CD14-positive monocyte (primary cell): ENCODE results near the gene GPSM1. TPM values are rescaled to one million over a fixed set of nuclear protein-coding genes. Genes with fewer than 3 reads are reported as not detected.

Source experiments
- DNase-seq, 3 donors: peaks; one replicate each; pipeline ENCODE4 v3.0.0-alpha.2; 2011 to 2022
- H2AFZ ChIP-seq: 2 replicates; pipeline ENCODE4 v1.6.0; 2012; ENCODE audit warnings: mild to moderate bottlenecking, low read depth, low read length, inconsistent platforms; ENCODE audit not compliant: insufficient read depth, poor library complexity, severe bottlenecking
- H3K27ac ChIP-seq, 2 donors: 1 replicate in 1 of 2; 2 replicates in 1 of 2; pipeline ENCODE4 v1.5.1; 2012 to 2013; ENCODE audit warnings: low read length in 2 of 2, control low read depth in 1 of 2, inconsistent platforms in 1 of 2, low read depth in 1 of 2, mild to moderate bottlenecking in 1 of 2
- H3K27me3 ChIP-seq, 2 donors: one replicate each; pipeline versions ENCODE4 v1.6.0 to v1.6.1; 2011 to 2013; ENCODE audit warnings: low read length in 2 of 2; ENCODE audit not compliant: control insufficient read depth in 2 of 2, insufficient read depth in 2 of 2
- H3K36me3 ChIP-seq, 2 donors: replicated peaks in 1 of 2; 1 replicate in 1 of 2; 2 replicates in 1 of 2; pipeline versions ENCODE4 v1.5.1 to v1.6.1; 2012 to 2013; ENCODE audit warnings: low read length in 2 of 2, control low read depth in 1 of 2, inconsistent platforms in 1 of 2, mild to moderate bottlenecking in 1 of 2; ENCODE audit not compliant: insufficient read depth in 2 of 2, control insufficient read depth in 1 of 2
- H3K4me1 ChIP-seq, 2 donors: 1 replicate in 1 of 2; 2 replicates in 1 of 2; pipeline versions ENCODE4 v1.5.1 to v1.6.1; 2012 to 2013; ENCODE audit warnings: low read length in 2 of 2, control low read depth in 1 of 2, inconsistent platforms in 1 of 2, mild to moderate bottlenecking in 1 of 2, moderate library complexity in 1 of 2; ENCODE audit not compliant: insufficient read depth in 2 of 2, control insufficient read depth in 1 of 2
- H3K4me2 ChIP-seq: replicated peaks from 2 replicates; pipeline ENCODE3; 2012; ENCODE audit warnings: low read length, moderate library complexity, mild to moderate bottlenecking; ENCODE audit not compliant: poor library complexity, severe bottlenecking; ENCODE audit errors: extremely low read depth
- H3K4me3 ChIP-seq, 3 experiments: fragments of 200-600 bp in 1 of 3; sonication (generic) in 1 of 3; replicated peaks in 1 of 3; 1 replicate in 2 of 3; 2 replicates in 1 of 3; pipeline ENCODE4 v1.5.1; 2011 to 2013; ENCODE audit warnings: low read length in 3 of 3, mild to moderate bottlenecking in 3 of 3, control low read depth in 2 of 3, low read depth in 2 of 3, inconsistent platforms in 1 of 3, moderate library complexity in 1 of 3
- H3K79me2 ChIP-seq: 2 replicates; pipeline ENCODE4 v1.6.0; 2012; ENCODE audit warnings: mild to moderate bottlenecking, control low read depth, inconsistent platforms, low read length, moderate library complexity; ENCODE audit not compliant: insufficient read depth
- H3K9ac ChIP-seq: 2 replicates; pipeline ENCODE4 v1.6.0; 2017; ENCODE audit warnings: low read length, mild to moderate bottlenecking; ENCODE audit not compliant: insufficient read depth, poor library complexity, severe bottlenecking
- H3K9me3 ChIP-seq, 2 donors: replicated peaks in 1 of 2; 1 replicate in 1 of 2; 2 replicates in 1 of 2; pipeline versions ENCODE4 v1.5.1 to v1.6.1; 2012 to 2013; ENCODE audit warnings: low read length in 2 of 2, control low read depth in 1 of 2; ENCODE audit not compliant: control insufficient read depth in 1 of 2, insufficient read depth in 1 of 2
- H4K20me1 ChIP-seq: 2 replicates; pipeline ENCODE4 v1.6.0; 2012; ENCODE audit warnings: mild to moderate bottlenecking, low read length, control low read depth, moderate library complexity; ENCODE audit not compliant: insufficient read depth
- H3K27ac Mint-ChIP-seq, 7 donors: one replicate each; pipeline ENCODE4 v1.8.0; 2020; ENCODE audit warnings: mild to moderate bottlenecking in 7 of 7, mixed read lengths in 7 of 7, moderate library complexity in 6 of 7, inconsistent platforms in 2 of 7
- H3K27me3 Mint-ChIP-seq, 3 donors: one replicate each; pipeline ENCODE4 v1.8.0; 2021 to 2022; ENCODE audit warnings: low read depth in 3 of 3, mild to moderate bottlenecking in 3 of 3, mixed read lengths in 3 of 3, moderate library complexity in 3 of 3, inconsistent platforms in 1 of 3
- H3K36me3 Mint-ChIP-seq, 2 donors: one replicate each; pipeline ENCODE4 v1.8.0; 2020; ENCODE audit warnings: mixed read lengths in 2 of 2, inconsistent platforms in 1 of 2, mild to moderate bottlenecking in 1 of 2
- H3K4me1 Mint-ChIP-seq: one replicate; pipeline ENCODE4 v1.8.0; 2020; ENCODE audit warnings: mild to moderate bottlenecking, mixed read lengths
- H3K4me3 Mint-ChIP-seq, 2 donors: one replicate each; pipeline ENCODE4 v1.8.0; 2020; ENCODE audit warnings: mild to moderate bottlenecking in 2 of 2, mixed read lengths in 2 of 2, moderate library complexity in 1 of 2
- H3K9me3 Mint-ChIP-seq, 7 donors: one replicate each; pipeline ENCODE4 v1.8.0; 2020 to 2022; ENCODE audit warnings: mixed read lengths in 7 of 7, mild to moderate bottlenecking in 6 of 7, moderate library complexity in 6 of 7, inconsistent platforms in 2 of 7
- WGBS: methylation state at CpG from one replicate; pipeline ENCODE4 v1.1.5; 2013; ENCODE audit warnings: missing lambda C conversion rate; ENCODE audit not compliant: insufficient coverage; 5-methylcytosine and 5-hydroxymethylcytosine counted together
- intact Hi-C, 2 donors: fragments of 100-400 bp; cut with micrococcal nuclease; formaldehyde crosslinking; loops; one replicate each; pipeline versions ENCODE4 v1.15.0 to v1.15.1; 2023
- polyA plus RNA-seq, 3 donors: library from polyadenylated mRNA; depleted of rRNA in 1 of 3; unstranded in 2 of 3; stranded (reverse) in 1 of 3; fragments of 300-500 nt in 2 of 3; fragments of >200 nt in 1 of 3; fragmentation: Illumina TruSeq in 2 of 3; gene quantifications; 1 replicate in 2 of 3; 2 replicates in 1 of 3; pipeline ENCODE4 v1.2.3, GENCODE V29; 2012 to 2021
- TF ChIP-seq, protein P1 (sequence below): fragments of 200-600 bp; IDR thresholded peaks from one replicate; pipeline ENCODE4 v1.8.0; 2022; ENCODE audit warnings: antibody characterized with exemption, mild to moderate bottlenecking

Gene GPSM1
- polyA plus RNA-seq, 3 donors: 0.67 to 3.1 (median 0.73) TPM

DNA sequence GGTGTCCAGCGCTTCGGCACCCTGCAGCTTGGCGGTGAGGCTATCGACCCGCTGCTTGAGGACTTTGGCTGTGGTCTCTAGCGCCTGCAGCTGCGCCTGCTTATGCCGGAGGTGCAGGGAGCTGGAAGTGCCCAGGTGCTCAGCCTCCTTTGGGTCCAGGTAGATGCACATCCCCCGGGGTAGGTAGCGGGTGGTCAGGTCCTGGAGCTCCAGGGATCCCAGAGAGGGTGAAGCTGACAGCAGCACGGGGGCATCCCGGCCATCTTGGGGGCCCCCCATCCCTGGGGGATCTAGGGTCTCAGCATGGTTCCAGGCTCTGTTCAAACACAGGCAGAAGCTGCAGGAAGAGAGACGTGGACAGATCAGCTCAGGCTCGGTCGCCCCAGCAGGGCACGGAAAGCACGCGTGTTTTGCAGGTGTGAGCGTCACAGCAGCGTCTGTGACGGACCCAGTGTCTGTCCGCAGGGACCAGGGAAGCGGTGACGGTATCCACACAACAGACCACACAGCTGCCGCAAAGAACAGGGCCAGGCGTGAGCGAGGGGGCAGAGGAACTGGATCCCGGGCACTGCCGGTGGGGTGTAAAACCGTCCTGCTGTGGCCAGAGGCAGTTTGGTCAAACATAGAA is 40.9 kb upstream of the GPSM1 start:
- no peak overlapping the region for H3K9ac ChIP-seq
- peaks cover 6 to 14% (median 14%) of the 10 kb centered on the region in 3 donors for H3K27me3 Mint-ChIP-seq
- peaks cover 0 to 2% (median 0%) of the 10 kb centered on the region in 7 donors for H3K9me3 Mint-ChIP-seq
- H3K4me1 Mint-ChIP-seq: no peaks in the 10 kb centered on the region
- 92% methylated on average over 27 of the region's 30 CpGs for WGBS
- no peaks in the 10 kb centered on the region for H3K9me3 ChIP-seq
- no peak overlapping the region for H3K27ac ChIP-seq
- no peak for DNase-seq
- H4K20me1 ChIP-seq: no peaks in the 10 kb centered on the region
- H3K4me1 ChIP-seq: no peaks in the 10 kb centered on the region
- H2AFZ ChIP-seq: no peak overlapping the region
- H3K36me3 ChIP-seq: no peaks in the 10 kb centered on the region
- no peaks in the 10 kb centered on the region for H3K36me3 Mint-ChIP-seq
- no peaks in the 10 kb centered on the region for H3K79me2 ChIP-seq
- peak overlapping the region in 1 of 2 donors; percentile 35 for H3K4me3 Mint-ChIP-seq
- no peak overlapping the region for H3K27ac Mint-ChIP-seq
- H3K27me3 ChIP-seq: no peaks in the 10 kb centered on the region
- no peak overlapping the region for H3K4me2 ChIP-seq
- intact Hi-C loops: loop anchor here in 1 of 2 donors (10.0 kb wide), 1 partner anchor 682 kb away; no protein-coding TSS in a partner anchor
- no peak overlapping the region for H3K4me3 ChIP-seq
- TF ChIP-seq, protein P1, sequence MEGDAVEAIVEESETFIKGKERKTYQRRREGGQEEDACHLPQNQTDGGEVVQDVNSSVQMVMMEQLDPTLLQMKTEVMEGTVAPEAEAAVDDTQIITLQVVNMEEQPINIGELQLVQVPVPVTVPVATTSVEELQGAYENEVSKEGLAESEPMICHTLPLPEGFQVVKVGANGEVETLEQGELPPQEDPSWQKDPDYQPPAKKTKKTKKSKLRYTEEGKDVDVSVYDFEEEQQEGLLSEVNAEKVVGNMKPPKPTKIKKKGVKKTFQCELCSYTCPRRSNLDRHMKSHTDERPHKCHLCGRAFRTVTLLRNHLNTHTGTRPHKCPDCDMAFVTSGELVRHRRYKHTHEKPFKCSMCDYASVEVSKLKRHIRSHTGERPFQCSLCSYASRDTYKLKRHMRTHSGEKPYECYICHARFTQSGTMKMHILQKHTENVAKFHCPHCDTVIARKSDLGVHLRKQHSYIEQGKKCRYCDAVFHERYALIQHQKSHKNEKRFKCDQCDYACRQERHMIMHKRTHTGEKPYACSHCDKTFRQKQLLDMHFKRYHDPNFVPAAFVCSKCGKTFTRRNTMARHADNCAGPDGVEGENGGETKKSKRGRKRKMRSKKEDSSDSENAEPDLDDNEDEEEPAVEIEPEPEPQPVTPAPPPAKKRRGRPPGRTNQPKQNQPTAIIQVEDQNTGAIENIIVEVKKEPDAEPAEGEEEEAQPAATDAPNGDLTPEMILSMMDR: no peak

DNA sequence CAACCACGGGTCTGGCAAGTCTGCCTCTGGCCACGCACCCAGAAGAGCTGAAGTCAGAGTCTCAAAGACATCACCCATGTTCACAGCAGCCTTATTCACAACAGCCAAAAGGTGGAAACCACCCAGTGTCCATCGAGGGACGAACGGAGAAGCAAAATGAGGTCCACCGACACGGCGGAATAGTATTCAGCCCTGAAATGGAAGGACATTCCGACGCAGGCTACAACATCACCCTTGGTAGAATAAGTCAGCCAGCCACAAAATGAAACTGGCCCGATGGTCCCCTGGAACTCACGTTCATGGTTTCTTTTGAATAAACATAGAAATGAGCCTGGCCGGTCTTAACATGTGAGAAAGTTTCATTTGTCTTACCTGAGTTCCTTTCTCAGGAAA is 40.4 kb upstream of the GPSM1 start:
- Histone ChIP-seq H3K27me3 (no peaks in the 10 kb centered on the region), H3K4me3 (no peak overlapping the region), H3K27ac (no peak overlapping the region), H3K4me1 (no peaks in the 10 kb centered on the region), H3K9ac (no peak overlapping the region), H3K36me3 (no peaks in the 10 kb centered on the region), H2AFZ (no peak overlapping the region), H4K20me1 (no peaks in the 10 kb centered on the region), H3K79me2 (no peaks in the 10 kb centered on the region), H3K9me3 (no peaks in the 10 kb centered on the region), H3K4me2 (no peak overlapping the region)
- intact Hi-C loops: loop anchor here in 1 of 2 donors (10.0 kb wide), 1 partner anchor 682 kb away; no protein-coding TSS in a partner anchor
- no peaks in the 10 kb centered on the region for H3K4me1 Mint-ChIP-seq
- peaks cover 0 to 2% (median 0%) of the 10 kb centered on the region in 7 donors for H3K9me3 Mint-ChIP-seq
- peaks cover 6 to 14% (median 13%) of the 10 kb centered on the region in 3 donors for H3K27me3 Mint-ChIP-seq
- H3K27ac Mint-ChIP-seq: no peak overlapping the region
- TF ChIP-seq, protein P1: no peak
- H3K36me3 Mint-ChIP-seq: no peaks in the 10 kb centered on the region
- 98% methylated on average over 10 of the region's 13 CpGs for WGBS
- H3K4me3 Mint-ChIP-seq: no peak overlapping the region
- no peak for DNase-seq
